Right lobe of liver (tissue), 6 donors: ENCODE measurements around the gene RPIA. TPM values are rescaled to one million over a fixed set of nuclear protein-coding genes. Genes with fewer than 3 reads are reported as not detected.

Experiments used
- ATAC-seq, 4 donors: fragments of 200-7000 bp; cut with Tn5 transposase; one replicate each; pipeline ENCODE4 v1.9.1; 2020; ENCODE audit warnings: mild to moderate bottlenecking in 4 of 4, moderate library complexity in 4 of 4
- DNase-seq, 3 donors: peaks; one replicate each; pipeline ENCODE4 v3.0.0-alpha.2; 2020
- H3K27ac ChIP-seq, 3 donors: fragments of 200-600 bp; one replicate each; pipeline ENCODE4 v1.8.0; 2022
- H3K27me3 ChIP-seq, 2 donors: fragments of 200-600 bp; one replicate each; pipeline ENCODE4 v1.8.0; 2022
- H3K36me3 ChIP-seq, 4 donors: fragments of 200-600 bp; sonication (generic) in 1 of 4; one replicate each; pipeline versions ENCODE4 v1.5.1 to v1.8.0; 2017 to 2022; ENCODE audit warnings: control low read depth in 1 of 4
- H3K4me1 ChIP-seq, 4 donors: fragments of 200-600 bp; sonication (generic) in 1 of 4; one replicate each; pipeline versions ENCODE4 v1.5.1 to v1.8.0; 2017 to 2022; ENCODE audit warnings: control low read depth in 1 of 4
- H3K4me3 ChIP-seq, 3 donors: fragments of 200-600 bp; one replicate each; pipeline ENCODE4 v1.8.0; 2022
- H3K9me3 ChIP-seq, 4 donors: fragments of 200-600 bp; sonication (generic) in 1 of 4; one replicate each; pipeline versions ENCODE4 v1.5.1 to v1.8.0; 2017 to 2022; ENCODE audit warnings: control low read depth in 1 of 4
- POLR2A ChIP-seq: fragments of 450-650 bp; IDR thresholded peaks from one replicate; pipeline ENCODE4 v1.6.1; 2017; ENCODE audit warnings: antibody characterized with exemption, mild to moderate bottlenecking
- WGBS: methylation state at CpG from one replicate; pipeline ENCODE4 v1.1.6; 2018; ENCODE audit warnings: low coverage, low lambda C conversion rate; ENCODE audit not compliant: insufficient coverage; ENCODE audit errors: missing lambda C conversion rate; 5-methylcytosine and 5-hydroxymethylcytosine counted together
- intact Hi-C, 2 donors: fragments of 100-400 bp; cut with DNase I; formaldehyde crosslinking; loops; one replicate each; pipeline versions ENCODE4 v1.11.2 to v1.14.1; 2022
- total RNA-seq, 6 experiments: library from RNA; depleted of rRNA in 2 of 6; stranded (reverse); fragments of >200 nt in 2 of 6; fragmentation: NEBNext Ultra II Directional in 3 of 6; extraction: Animal tissue kit (Norgen Biotek cat#: 25700) in 3 of 6; gene quantifications; one replicate each; pipeline versions ENCODE4 v1.1.0 to v1.2.4, GENCODE V29; 2016 to 2023
- TF ChIP-seq, protein P1 (sequence below), 4 donors: fragments of 200-600 bp in 3 of 4; fragments of 450-650 bp in 1 of 4; IDR thresholded peaks; one replicate each; pipeline versions ENCODE4 v1.5.1 to v1.8.0; 2016 to 2022; ENCODE audit warnings: antibody characterized with exemption in 4 of 4, mild to moderate bottlenecking in 2 of 4
- donor health status: DM: no; HTN: yes; CAD: no.
- donor health status: DM: no; HTN: no; CAD: no.
- donor health status: DM: no; HTN: no; CAD: no.
- donor health status: DM: no; HTN: yes; CAD: no.
- donor health status: DM: no; HTN: yes; CAD: no.

The RPIA gene
- total RNA-seq, 6 experiments from 2014 or later = 2.2 to 4.8 (median 3.2) TPM

GRCh38 chr2:88729061-88729745 lies 37.7 kb downstream of the RPIA start:
- H3K36me3 ChIP-seq = no peaks in the 10 kb centered on the region

DNA sequence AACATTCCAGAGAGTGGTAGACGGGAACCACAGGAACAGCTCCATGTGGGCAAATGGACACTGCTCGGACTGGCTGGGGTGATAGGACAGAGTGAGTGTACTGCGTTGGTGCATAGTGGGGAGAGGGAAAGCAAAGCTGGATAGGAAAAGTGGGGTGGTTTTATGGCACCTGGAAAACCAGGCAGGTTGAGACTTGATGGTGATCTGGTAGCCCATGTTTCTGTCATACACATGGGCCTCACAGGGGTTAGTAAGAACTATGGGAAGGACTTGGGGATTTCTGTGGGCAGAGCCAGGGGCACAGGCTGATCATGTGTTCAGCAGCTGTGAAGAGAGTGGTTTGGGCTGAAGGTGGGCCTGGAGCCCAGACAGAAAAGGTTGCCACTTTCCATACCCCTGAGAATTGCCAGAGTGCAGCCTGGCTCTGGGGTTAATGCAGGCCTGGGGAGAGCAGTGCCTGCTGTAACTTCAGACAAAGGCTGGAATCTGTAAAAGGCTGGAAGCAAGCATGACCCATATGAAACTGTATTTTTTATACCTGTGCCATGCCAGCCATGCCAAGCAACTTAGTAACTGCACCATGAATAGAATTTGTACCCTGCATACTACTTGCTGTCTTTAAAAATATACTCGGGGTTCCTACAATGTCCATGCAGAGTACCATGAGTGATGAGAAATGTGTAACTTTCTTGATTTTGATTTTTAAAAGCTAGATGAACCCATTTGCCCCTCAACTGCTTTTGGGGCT lies 41.9 kb downstream of the RPIA start:
- intact Hi-C loops = no loop called here
- no peaks in the 10 kb centered on the region for H3K4me1 ChIP-seq
- no peaks in the 10 kb centered on the region for H3K9me3 ChIP-seq
- no peak for ATAC-seq
- DNase-seq = no peak
- TF ChIP-seq, protein P1, sequence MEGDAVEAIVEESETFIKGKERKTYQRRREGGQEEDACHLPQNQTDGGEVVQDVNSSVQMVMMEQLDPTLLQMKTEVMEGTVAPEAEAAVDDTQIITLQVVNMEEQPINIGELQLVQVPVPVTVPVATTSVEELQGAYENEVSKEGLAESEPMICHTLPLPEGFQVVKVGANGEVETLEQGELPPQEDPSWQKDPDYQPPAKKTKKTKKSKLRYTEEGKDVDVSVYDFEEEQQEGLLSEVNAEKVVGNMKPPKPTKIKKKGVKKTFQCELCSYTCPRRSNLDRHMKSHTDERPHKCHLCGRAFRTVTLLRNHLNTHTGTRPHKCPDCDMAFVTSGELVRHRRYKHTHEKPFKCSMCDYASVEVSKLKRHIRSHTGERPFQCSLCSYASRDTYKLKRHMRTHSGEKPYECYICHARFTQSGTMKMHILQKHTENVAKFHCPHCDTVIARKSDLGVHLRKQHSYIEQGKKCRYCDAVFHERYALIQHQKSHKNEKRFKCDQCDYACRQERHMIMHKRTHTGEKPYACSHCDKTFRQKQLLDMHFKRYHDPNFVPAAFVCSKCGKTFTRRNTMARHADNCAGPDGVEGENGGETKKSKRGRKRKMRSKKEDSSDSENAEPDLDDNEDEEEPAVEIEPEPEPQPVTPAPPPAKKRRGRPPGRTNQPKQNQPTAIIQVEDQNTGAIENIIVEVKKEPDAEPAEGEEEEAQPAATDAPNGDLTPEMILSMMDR (IDR thresholded peaks at IDR 0.05) = no peak
- TF ChIP-seq POLR2A = no peak
- 76% methylated on average over 2 of the region's 4 CpGs for WGBS
- no peaks in the 10 kb centered on the region for H3K27me3 ChIP-seq
- H3K4me3 ChIP-seq = no peak overlapping the region
- H3K36me3 ChIP-seq = peaks cover 0 to 2% (median 0%) of the 10 kb centered on the region in 4 donors
- H3K27ac ChIP-seq = no peak overlapping the region

More at GRCh38 chr2:88729061-88729745, 37.7 kb downstream of the RPIA start:
- DNase-seq (no peak), ATAC-seq (no peak)
- H3K9me3 ChIP-seq = no peaks in the 10 kb centered on the region
- intact Hi-C loops = no loop called here
- H3K4me3 ChIP-seq = no peak overlapping the region
- TF ChIP-seq, protein P1 (IDR thresholded peaks at IDR 0.05) = no peak
- TF ChIP-seq POLR2A = no peak
- no peaks in the 10 kb centered on the region for H3K27me3 ChIP-seq
- H3K27ac ChIP-seq = no peak overlapping the region
- no peaks in the 10 kb centered on the region for H3K4me1 ChIP-seq
- 61% methylated on average over 5 of the region's 8 CpGs for WGBS

DNA sequence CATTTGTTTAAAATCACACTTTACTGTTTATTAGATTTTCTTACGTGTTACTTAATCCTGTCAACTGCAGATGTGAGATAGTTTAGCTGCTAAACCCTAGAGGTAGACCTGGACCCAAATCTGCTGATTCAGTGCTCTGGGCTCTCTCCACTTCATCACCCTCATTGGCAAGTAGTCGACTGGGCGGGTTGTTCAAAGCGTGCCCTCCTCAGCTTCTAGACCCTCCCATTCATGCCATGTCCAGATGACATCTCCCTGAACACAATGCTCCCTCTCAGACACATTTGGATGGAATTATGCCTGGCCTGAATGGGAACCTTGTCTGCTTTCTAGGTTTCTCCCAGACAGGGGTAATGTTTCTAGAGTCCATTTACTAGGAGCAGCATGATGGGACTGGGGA lies 43.7 kb downstream of the RPIA start:
- no peak for ATAC-seq
- Histone ChIP-seq H3K4me3 (no peak overlapping the region), H3K36me3 (peaks cover 0 to 2% (median 0%) of the 10 kb centered on the region in 4 donors), H3K27ac (no peak overlapping the region), H3K4me1 (no peaks in the 10 kb centered on the region), H3K27me3 (no peaks in the 10 kb centered on the region), H3K9me3 (no peaks in the 10 kb centered on the region)
- no peak for DNase-seq
- TF ChIP-seq, protein P1 (IDR thresholded peaks at IDR 0.05) = no peak
- no peak for TF ChIP-seq POLR2A
- WGBS = 60% methylated on average over 3 of the region's 4 CpGs
- intact Hi-C loops = no loop called here

GRCh38 chr2:88735853-88736252 lies 44.4 kb downstream of the RPIA start:
- no peaks in the 10 kb centered on the region for H3K9me3 ChIP-seq
- no peak overlapping the region for H3K27ac ChIP-seq
- TF ChIP-seq, protein P1 (IDR thresholded peaks at IDR 0.05) = no peak
- TF ChIP-seq POLR2A = no peak
- peaks cover 0 to 2% (median 0%) of the 10 kb centered on the region in 4 donors for H3K36me3 ChIP-seq
- no peak overlapping the region for H3K4me3 ChIP-seq
- H3K27me3 ChIP-seq = no peaks in the 10 kb centered on the region
- no peaks in the 10 kb centered on the region for H3K4me1 ChIP-seq
- intact Hi-C loops = no loop called here
- DNase-seq (no peak), ATAC-seq (no peak)
- WGBS = 86% methylated on average over 4 of the region's 6 CpGs
